ENCODE data around the gene FN1. TPM values are rescaled to one million over a fixed set of nuclear protein-coding genes. Genes with fewer than 3 reads are reported as not detected.

FN1 gene
- polyA plus RNA-seq, 2 of the 4 experiments (the other 2 are of a cell fraction): 203 to 500 TPM

DNA sequence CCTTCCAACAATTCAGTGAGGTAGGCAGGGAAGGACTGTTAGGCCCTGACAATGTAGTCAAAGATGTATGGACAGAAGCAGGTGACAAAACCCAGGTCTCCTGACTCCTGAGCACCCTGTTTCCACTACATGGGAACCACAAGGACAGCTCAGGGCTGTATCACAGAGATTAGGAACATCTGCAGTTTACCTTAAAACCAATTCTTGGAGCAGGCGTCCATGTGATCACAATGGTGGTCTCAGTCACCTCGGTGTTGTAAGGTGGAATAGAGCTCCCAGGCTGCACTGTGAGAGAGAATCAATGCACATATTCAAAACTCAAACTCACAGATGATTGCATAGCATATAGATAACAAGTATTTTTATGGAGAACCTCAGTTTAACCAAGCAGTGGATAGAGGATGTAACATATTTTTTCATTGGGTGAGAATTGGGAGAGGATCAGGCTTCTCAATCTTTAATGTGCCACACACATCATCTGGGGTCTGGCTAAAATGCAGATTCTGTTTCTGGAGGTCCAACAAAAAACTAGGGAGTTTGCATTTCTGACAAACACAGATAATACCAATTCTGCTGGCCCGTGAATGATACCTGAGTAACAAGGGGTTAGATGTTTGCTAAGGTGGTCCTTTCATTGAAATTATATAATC, 36.7 kb downstream of the FN1 start:
- ChIA-PET POLR2A (no interaction called here), CTCF (interaction anchor here (2.2 kb wide), 1 partner anchor 20 kb away, joined by 6 read pairs; no protein-coding TSS in a partner anchor)
- Histone ChIP-seq H3K4me3 (no peak overlapping the region), H3K4me2 (no peak overlapping the region), H3K9me3 (no peaks in the 10 kb centered on the region), H3K4me1 (peaks cover 30% of the 10 kb centered on the region), H3K27ac (no peak overlapping the region)
- 70% methylated on average over 3 of the region's 3 CpGs for WGBS (ENCODE audit: missing lambda C conversion rate)
- no peak for ATAC-seq
- TF ChIP-seq ZSCAN20 (CRISPR knock-in tag; IDR thresholded peaks at IDR 0.05) (no peak), RNF2 (IDR thresholded peaks at IDR 0.05; ENCODE audit: borderline replicate concordance, low read depth) (no peak), RARB (CRISPR knock-in tag; IDR thresholded peaks at IDR 0.05) (no peak), CHD2 (IDR thresholded peaks at IDR 0.05; ENCODE audit: low read length, partially characterized antibody) (no peak), FOSB (CRISPR knock-in tag; IDR thresholded peaks at IDR 0.05) (no peak), NR3C1 (IDR thresholded peaks at IDR 0.05) (no peak), BHLHE40 (IDR thresholded peaks at IDR 0.05; ENCODE audit: low read depth, low read length) (no peak), JUNB (IDR thresholded peaks at IDR 0.05) (no peak), FOSL2 (IDR thresholded peaks at IDR 0.05) (no peak), FOSL2 (CRISPR knock-in tag; IDR thresholded peaks at IDR 0.05) (no peak), SMC3 (IDR thresholded peaks at IDR 0.05) (no peak), RFX5 (IDR thresholded peaks at IDR 0.05) (no peak), SREBF2 (IDR thresholded peaks at IDR 0.05) (no peak), CBX8 (IDR thresholded peaks at IDR 0.05) (no peak)
- TF ChIP-seq, protein P1, sequence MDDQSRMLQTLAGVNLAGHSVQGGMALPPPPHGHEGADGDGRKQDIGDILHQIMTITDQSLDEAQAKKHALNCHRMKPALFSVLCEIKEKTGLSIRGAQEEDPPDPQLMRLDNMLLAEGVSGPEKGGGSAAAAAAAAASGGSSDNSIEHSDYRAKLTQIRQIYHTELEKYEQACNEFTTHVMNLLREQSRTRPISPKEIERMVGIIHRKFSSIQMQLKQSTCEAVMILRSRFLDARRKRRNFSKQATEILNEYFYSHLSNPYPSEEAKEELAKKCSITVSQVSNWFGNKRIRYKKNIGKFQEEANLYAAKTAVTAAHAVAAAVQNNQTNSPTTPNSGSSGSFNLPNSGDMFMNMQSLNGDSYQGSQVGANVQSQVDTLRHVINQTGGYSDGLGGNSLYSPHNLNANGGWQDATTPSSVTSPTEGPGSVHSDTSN (IDR thresholded peaks at IDR 0.05): no peak
- TF ChIP-seq, protein P2, sequence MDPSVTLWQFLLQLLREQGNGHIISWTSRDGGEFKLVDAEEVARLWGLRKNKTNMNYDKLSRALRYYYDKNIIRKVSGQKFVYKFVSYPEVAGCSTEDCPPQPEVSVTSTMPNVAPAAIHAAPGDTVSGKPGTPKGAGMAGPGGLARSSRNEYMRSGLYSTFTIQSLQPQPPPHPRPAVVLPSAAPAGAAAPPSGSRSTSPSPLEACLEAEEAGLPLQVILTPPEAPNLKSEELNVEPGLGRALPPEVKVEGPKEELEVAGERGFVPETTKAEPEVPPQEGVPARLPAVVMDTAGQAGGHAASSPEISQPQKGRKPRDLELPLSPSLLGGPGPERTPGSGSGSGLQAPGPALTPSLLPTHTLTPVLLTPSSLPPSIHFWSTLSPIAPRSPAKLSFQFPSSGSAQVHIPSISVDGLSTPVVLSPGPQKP (IDR thresholded peaks at IDR 0.05; ENCODE audit: low read depth, low read length): no peak
- TF ChIP-seq, protein P3, sequence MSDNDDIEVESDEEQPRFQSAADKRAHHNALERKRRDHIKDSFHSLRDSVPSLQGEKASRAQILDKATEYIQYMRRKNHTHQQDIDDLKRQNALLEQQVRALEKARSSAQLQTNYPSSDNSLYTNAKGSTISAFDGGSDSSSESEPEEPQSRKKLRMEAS (IDR thresholded peaks at IDR 0.05): no peak
- TF ChIP-seq, protein P4, sequence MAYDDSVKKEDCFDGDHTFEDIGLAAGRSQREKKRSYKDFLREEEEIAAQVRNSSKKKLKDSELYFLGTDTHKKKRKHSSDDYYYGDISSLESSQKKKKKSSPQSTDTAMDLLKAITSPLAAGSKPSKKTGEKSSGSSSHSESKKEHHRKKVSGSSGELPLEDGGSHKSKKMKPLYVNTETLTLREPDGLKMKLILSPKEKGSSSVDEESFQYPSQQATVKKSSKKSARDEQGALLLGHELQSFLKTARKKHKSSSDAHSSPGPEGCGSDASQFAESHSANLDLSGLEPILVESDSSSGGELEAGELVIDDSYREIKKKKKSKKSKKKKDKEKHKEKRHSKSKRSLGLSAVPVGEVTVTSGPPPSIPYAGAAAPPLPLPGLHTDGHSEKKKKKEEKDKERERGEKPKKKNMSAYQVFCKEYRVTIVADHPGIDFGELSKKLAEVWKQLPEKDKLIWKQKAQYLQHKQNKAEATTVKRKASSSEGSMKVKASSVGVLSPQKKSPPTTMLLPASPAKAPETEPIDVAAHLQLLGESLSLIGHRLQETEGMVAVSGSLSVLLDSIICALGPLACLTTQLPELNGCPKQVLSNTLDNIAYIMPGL (CRISPR knock-in tag; IDR thresholded peaks at IDR 0.05; ENCODE audit: borderline replicate concordance): no peak
- no peak for DNase-seq (ENCODE audit: low read depth in 1 of 2, low spot score in 1 of 2)
- no peak for FAIRE-seq

DNA sequence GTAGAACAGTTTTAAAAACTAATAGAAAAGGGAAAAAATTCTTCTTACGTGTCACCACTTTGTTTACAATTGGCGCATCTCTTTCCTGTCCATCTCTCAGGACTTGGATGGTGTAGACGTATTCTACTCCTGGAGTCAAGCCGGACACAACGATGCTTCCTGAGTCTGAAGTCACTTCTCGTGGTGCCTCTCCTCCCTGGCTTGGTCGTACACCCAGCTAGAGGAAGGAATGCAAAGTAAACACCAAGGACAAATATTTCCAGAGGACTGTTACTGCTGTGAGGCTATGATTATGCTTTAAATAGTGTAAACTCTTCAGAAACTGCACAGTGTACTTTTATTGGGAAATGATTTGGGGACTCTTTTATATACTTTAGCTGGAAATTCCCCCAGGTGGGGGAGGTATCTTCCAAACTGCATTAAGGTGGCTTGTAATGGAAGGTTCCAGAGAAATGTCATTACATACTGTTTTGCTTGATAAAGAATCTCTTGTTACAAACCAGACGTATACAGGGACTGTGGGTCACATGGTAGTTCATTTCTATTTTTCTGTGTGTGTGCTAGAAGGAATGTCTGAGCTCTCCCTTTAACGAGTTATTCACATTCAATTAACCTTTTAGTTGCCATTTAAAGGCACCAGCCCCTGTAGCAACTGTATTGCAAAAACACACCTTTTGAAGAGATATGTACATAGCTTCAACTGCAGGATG, 38.1 kb downstream of the FN1 start:
- H3K4me1 ChIP-seq: peaks cover 30% of the 10 kb centered on the region
- POLR2A ChIA-PET: no interaction called here
- 29% methylated on average over 9 of the region's 9 CpGs for WGBS (ENCODE audit: missing lambda C conversion rate)
- peak; percentile 52 to 85; a peak in 5 of 6 replicates for ATAC-seq
- no peaks in the 10 kb centered on the region for H3K9me3 ChIP-seq
- TF ChIP-seq ESRRA (IDR thresholded peaks at IDR 0.05; ENCODE audit: borderline replicate concordance, low read length) (no peak), JUNB (IDR thresholded peaks at IDR 0.05) (no peak), PHF8 (IDR thresholded peaks at IDR 0.05; ENCODE audit: borderline replicate concordance, low read depth) (no peak), POLR2AphosphoS2 (conservative IDR thresholded peaks at IDR 0.05; ENCODE audit: low read length) (no peak), MYC (IDR thresholded peaks at IDR 0.05; ENCODE audit: borderline replicate concordance, low read length) (no peak), HDAC2 (IDR thresholded peaks at IDR 0.05) (no peak)
- TF ChIP-seq, protein P2 (IDR thresholded peaks at IDR 0.05; ENCODE audit: low read depth, low read length): no peak
- TF ChIP-seq, protein P5, sequence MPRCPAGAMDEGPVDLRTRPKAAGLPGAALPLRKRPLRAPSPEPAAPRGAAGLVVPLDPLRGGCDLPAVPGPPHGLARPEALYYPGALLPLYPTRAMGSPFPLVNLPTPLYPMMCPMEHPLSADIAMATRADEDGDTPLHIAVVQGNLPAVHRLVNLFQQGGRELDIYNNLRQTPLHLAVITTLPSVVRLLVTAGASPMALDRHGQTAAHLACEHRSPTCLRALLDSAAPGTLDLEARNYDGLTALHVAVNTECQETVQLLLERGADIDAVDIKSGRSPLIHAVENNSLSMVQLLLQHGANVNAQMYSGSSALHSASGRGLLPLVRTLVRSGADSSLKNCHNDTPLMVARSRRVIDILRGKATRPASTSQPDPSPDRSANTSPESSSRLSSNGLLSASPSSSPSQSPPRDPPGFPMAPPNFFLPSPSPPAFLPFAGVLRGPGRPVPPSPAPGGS (IDR thresholded peaks at IDR 0.05): no peak
- CTCF ChIA-PET: interaction anchor here (0.6 to 2.2 kb wide), 4 partner anchors 14 to 522 kb away, joined by 3 to 6 read pairs (median 3); no protein-coding TSS in a partner anchor
- peak in 1 of 2 experiments; percentile 32 for DNase-seq (ENCODE audit: low read depth in 1 of 2, low spot score in 1 of 2)
- no peak for FAIRE-seq
- peak overlapping the region; percentile 44 for H3K4me2 ChIP-seq
- peak overlapping the region; percentile 15 to 53; a peak in 4 of 6 replicates for H3K27ac ChIP-seq
- H3K4me3 ChIP-seq: no peak overlapping the region

Measured in A549 (cell line).